Fibroblast of lung (primary cell): Measurements from ENCODE around the gene IFIT1B. TPM values are rescaled to one million over a fixed set of nuclear protein-coding genes. Genes with fewer than 3 reads are reported as not detected.
A peak's percentile ranks its signal among the peaks of the same experiment; 100 is the strongest.
"Not testable (repeated sequence)": the region's sequence is repeated elsewhere in the genome, so short reads cannot be mapped to it uniquely, and the experiment has no call there.

ENCODE experiments used
- DNase-seq, 2 donors: peaks; one replicate each; pipeline versions ENCODE4 v3.0.0 to v3.0.0-alpha.2; 2010; ENCODE audit warnings: low read depth in 2 of 2
- H2AFZ ChIP-seq: 2 replicates; pipeline ENCODE4 v1.5.1; 2012; ENCODE audit warnings: low read length, control low read depth, inconsistent platforms
- H3K27ac ChIP-seq: 2 replicates; pipeline ENCODE4 v1.5.1; 2011; ENCODE audit warnings: low read length, control low read depth; ENCODE audit not compliant: insufficient read depth
- H3K27me3 ChIP-seq: 2 replicates; pipeline ENCODE4 v1.5.1; 2011; ENCODE audit warnings: mild to moderate bottlenecking, low read length; ENCODE audit not compliant: control insufficient read depth, insufficient read depth
- H3K36me3 ChIP-seq: 2 replicates; pipeline ENCODE4 v1.5.1; 2011; ENCODE audit warnings: low read length; ENCODE audit not compliant: control insufficient read depth, insufficient read depth
- H3K4me1 ChIP-seq: 2 replicates; pipeline ENCODE4 v1.5.1; 2011; ENCODE audit warnings: low read length; ENCODE audit not compliant: control insufficient read depth, insufficient read depth; ENCODE audit errors: extremely low read depth
- H3K4me2 ChIP-seq: 2 replicates; pipeline ENCODE4 v1.5.1; 2011; ENCODE audit warnings: low read length, control low read depth; ENCODE audit not compliant: insufficient read depth; ENCODE audit errors: extremely low read depth
- H3K4me3 ChIP-seq, 4 experiments: fragments of 200-600 bp in 1 of 4; sonication (generic) in 1 of 4; replicated peaks in 1 of 4; 2 replicates each; pipeline ENCODE4 v1.5.1; 2011 to 2016; ENCODE audit warnings: low read length in 4 of 4, low read depth in 3 of 4, mild to moderate bottlenecking in 3 of 4, control low read depth in 2 of 4, inconsistent platforms in 1 of 4, mixed read lengths in 1 of 4; ENCODE audit not compliant: insufficient read depth in 1 of 4; ENCODE audit errors: control extremely low read depth in 1 of 4
- H3K79me2 ChIP-seq: 2 replicates; pipeline ENCODE4 v1.5.1; 2012; ENCODE audit warnings: mild to moderate bottlenecking, low read length, inconsistent platforms; ENCODE audit not compliant: control insufficient read depth, insufficient read depth
- H3K9ac ChIP-seq: 2 replicates; pipeline ENCODE4 v1.5.1; 2011; ENCODE audit warnings: mild to moderate bottlenecking, low read length, control low read depth; ENCODE audit not compliant: insufficient read depth
- H3K9me3 ChIP-seq: 2 replicates; pipeline ENCODE4 v1.5.1; 2012; ENCODE audit warnings: low read depth, low read length; ENCODE audit not compliant: control insufficient read depth, insufficient read depth
- H4K20me1 ChIP-seq: 2 replicates; pipeline ENCODE4 v1.5.1; 2011; ENCODE audit warnings: low read length; ENCODE audit not compliant: control insufficient read depth, insufficient read depth; ENCODE audit errors: extremely low read depth
- CTCF ChIP-seq, 2 donors: IDR thresholded peaks in 1 of 2; conservative IDR thresholded peaks in 1 of 2; 1 replicate in 1 of 2; 2 replicates in 1 of 2; pipeline ENCODE4 v1.5.1; 2011 to 2012; ENCODE audit warnings: low read length in 2 of 2, control low read depth in 1 of 2, inconsistent platforms in 1 of 2, low read depth in 1 of 2, mild to moderate bottlenecking in 1 of 2
- EZH2 ChIP-seq: IDR thresholded peaks from 2 replicates; pipeline ENCODE4 v1.5.1; 2012; ENCODE audit warnings: low read length, control low read depth, mild to moderate bottlenecking; ENCODE audit errors: missing control alignments
- polyA minus RNA-seq: library from RNA; depleted of rRNA, polyadenylated mRNA; stranded (reverse); fragments of >200 nt; gene quantifications from 2 replicates; pipeline ENCODE4 v1.2.3, GENCODE V29; 2011; ENCODE audit warnings: low replicate concordance
- polyA plus RNA-seq, 2 donors: library from polyadenylated mRNA; depleted of rRNA in 1 of 2; stranded (reverse) in 1 of 2; unstranded in 1 of 2; fragments of >200 nt; gene quantifications; 2 replicates each; pipeline ENCODE4 v1.2.1, GENCODE V29; 2011 to 2012; ENCODE audit warnings: missing spikeins in 1 of 2
- total RNA-seq: library from RNA; depleted of rRNA; stranded (reverse); fragments of >200 nt; gene quantifications from 2 replicates; pipeline ENCODE4 v1.2.1, GENCODE V29; 2014

Gene IFIT1B
- total RNA-seq (under 0.01 TPM in 1 of 2 replicates, not detected in the other), polyA plus RNA-seq (not detected in 2 replicates), polyA minus RNA-seq (not detected in 2 replicates)
- not detected in 2 replicates for polyA plus RNA-seq (2012)

- TF ChIP-seq CTCF (conservative IDR thresholded peaks at IDR 0.05 in 1 of 2, IDR thresholded peaks at IDR 0.05 in 1 of 2; ENCODE audit: low read depth in 1 of 2, low read length in 2 of 2): no peak
- TF ChIP-seq EZH2: no peak
- Histone ChIP-seq H4K20me1 (no peaks in the 10 kb centered on the region), H3K9me3 (no peaks in the 10 kb centered on the region), H3K36me3 (no peaks in the 10 kb centered on the region), H3K4me3 (no peak within 1 kb of the TSS), H3K79me2 (no peaks in the 10 kb centered on the region), H3K4me1 (peaks cover 4% of the 10 kb centered on the region), H3K27ac (no peak within 1 kb of the TSS), H3K27me3 (no peaks in the 10 kb centered on the region), H3K4me2 (no peak within 1 kb of the TSS), H3K9ac (no peak within 1 kb of the TSS), H2AFZ (no peak within 1 kb of the TSS)
- DNase-seq: no peak
Measured at GRCh38 chr10:89377705-89378637, at the start of gene IFIT1B. IFIT1B (plus strand) TSS chr10:89378056; CDS start chr10:89378136, 80 bp downstream.

- Histone ChIP-seq H3K36me3 (no peaks in the 10 kb centered on the region), H3K9ac (no peak overlapping the region), H4K20me1 (no peaks in the 10 kb centered on the region), H3K27me3 (no peaks in the 10 kb centered on the region), H3K4me3 (peak overlapping the region in 2 of 4 experiments; percentile 55 to 89), H3K79me2 (peaks cover 20% of the 10 kb centered on the region), H3K9me3 (no peaks in the 10 kb centered on the region), H2AFZ (no peak overlapping the region), H3K27ac (no peak overlapping the region), H3K4me1 (peaks cover 8% of the 10 kb centered on the region), H3K4me2 (peak overlapping the region; percentile 85)
- TF ChIP-seq EZH2: no peak
- no peak for TF ChIP-seq CTCF (conservative IDR thresholded peaks at IDR 0.05 in 1 of 2, IDR thresholded peaks at IDR 0.05 in 1 of 2; ENCODE audit: low read depth in 1 of 2, low read length in 2 of 2)
- DNase-seq: no peak
Measured at GRCh38 chr10:89329151-89329550, 48.7 kb upstream of the IFIT1B start.

- H3K4me1 ChIP-seq, H3K27me3 ChIP-seq, DNase-seq: not testable (repeated sequence)
Measured at GRCh38 chr10:89330014-89330413, 47.8 kb upstream of the IFIT1B start.

More at GRCh38 chr10:89330014-89330413, 47.8 kb upstream of the IFIT1B start:
- H2AFZ ChIP-seq, H4K20me1 ChIP-seq, H3K4me3 ChIP-seq, H3K27ac ChIP-seq, H3K4me2 ChIP-seq, H3K9ac ChIP-seq, H3K36me3 ChIP-seq, H3K9me3 ChIP-seq: not testable (repeated sequence)
- H3K79me2 ChIP-seq: peaks cover 21% of the 10 kb centered on the region
